HG03342 (cell line): Measurements from ENCODE around the gene COL11A1.
"Not testable (repeated sequence)": the region's sequence is repeated elsewhere in the genome, so short reads cannot be mapped to it uniquely, and the experiment has no call there.

Experiments
- ATAC-seq: cut with Tn5 transposase; IDR thresholded peaks from one replicate; pipeline ENCODE4 v1.9.1; 2021; ENCODE audit warnings: mild to moderate bottlenecking, moderate library complexity; ENCODE audit not compliant: unreplicated experiment

COL11A1 gene

GRCh38 chr1:103108376-103109150, at the start of gene COL11A1:
Gene COL11A1 (minus strand): TSS chr1:103108522. CDS start chr1:103108178, 344 bp downstream.
- no peak for ATAC-seq

DNA sequence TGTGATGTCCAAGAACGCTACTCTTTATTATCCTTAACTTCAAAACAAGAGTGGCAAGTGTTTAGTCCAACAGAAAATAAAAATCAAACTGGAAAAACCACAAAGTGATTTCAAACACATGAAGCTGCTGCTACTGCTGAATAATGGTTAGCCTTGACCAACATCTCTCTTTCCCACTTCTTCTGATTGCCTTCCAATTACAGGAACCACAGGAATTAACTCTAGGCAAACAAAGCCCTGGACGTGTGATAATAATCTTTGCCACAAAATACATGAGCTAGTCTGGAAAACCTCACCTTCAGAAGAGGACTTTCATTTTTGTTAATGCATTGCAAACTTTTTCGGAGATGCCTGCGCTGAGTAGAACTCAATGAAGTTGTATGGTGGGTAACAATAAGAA, 48.6 kb upstream of the COL11A1 start:
- ATAC-seq, result no peak

DNA sequence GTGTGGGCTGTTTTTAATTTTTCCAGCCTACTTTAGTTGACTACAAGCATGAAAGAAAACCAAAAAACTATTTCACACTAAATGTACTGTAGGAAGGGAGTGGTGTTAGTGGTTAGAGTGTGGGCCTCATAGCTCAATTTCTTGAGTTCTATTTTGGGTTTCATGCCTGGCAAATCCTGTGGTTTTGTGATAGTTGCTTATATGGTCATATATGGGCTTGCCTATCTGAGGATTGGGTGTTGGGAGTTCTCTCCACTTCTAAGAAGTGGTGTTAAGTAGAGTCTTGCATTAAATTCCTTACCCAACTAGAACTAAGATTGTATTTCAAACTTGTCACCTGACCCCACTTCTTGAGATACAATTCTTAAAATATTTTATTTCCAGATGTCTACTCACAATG, 37.8 kb upstream of the COL11A1 start:
- ATAC-seq, result no peak

DNA sequence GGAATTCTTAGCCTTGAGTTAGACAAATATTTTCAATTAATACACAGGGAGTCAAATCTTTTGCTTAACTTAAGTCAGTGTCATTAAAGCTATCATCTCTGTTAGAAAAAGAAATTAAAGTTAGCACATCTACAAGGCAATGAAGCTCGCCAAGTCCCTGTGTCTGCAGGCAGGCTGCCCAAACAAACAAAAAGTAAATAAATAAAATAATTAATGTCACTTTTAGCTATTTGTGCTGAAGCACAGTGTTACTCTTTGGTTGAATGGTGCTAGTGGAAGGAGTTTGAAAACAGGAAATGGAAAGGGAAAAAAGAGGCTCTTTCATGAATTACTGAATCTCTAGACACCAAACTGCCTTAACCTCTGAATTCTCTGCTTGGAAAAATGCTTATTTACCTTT, 37.1 kb upstream of the COL11A1 start:
- no peak for ATAC-seq

GRCh38 chr1:103144681-103145080, 36.4 kb upstream of the COL11A1 start:
- ATAC-seq, result no peak

GRCh38 chr1:103142461-103142860, 34.1 kb upstream of the COL11A1 start:
- no peak for ATAC-seq

DNA sequence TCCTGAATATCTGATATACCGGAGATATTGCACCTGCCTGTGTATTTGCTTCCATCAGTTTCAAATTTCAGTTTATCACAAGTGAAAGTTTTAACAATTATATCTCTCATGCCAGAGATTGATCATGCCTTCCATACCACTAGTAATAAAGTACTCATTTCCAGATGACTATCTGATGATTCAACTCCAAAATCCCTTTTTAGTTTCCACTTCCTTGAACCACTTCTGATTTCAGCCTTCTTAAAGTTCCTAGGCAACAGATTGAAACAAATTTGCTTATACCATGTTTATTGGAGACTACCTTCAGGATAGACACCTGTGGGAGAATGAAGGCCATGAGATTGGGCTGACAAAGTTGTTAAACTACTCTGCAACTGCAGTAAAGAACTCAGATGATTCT, 21.5 kb upstream of the COL11A1 start:
- no peak for ATAC-seq

GRCh38 chr1:103129255-103129654, 20.9 kb upstream of the COL11A1 start:
- ATAC-seq, result no peak

DNA sequence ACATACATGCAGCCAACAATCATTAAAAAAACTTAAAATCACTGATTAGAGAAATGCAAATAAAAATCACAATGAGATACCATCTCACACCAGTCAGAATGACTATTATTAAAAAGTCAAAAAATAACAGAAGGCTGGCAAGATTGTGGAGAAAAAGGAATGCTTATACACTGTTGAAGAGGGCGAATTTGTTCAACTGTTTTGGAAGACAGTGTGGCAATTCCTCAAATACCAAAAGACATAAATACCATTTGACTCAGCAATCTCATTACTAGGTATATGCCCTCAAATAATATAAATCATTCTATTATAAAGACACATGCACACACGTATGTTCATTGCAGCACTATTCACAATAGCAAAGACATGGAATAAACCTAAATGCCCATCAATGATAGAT, 19.9 kb upstream of the COL11A1 start:
- ATAC-seq, result not testable (repeated sequence)

DNA sequence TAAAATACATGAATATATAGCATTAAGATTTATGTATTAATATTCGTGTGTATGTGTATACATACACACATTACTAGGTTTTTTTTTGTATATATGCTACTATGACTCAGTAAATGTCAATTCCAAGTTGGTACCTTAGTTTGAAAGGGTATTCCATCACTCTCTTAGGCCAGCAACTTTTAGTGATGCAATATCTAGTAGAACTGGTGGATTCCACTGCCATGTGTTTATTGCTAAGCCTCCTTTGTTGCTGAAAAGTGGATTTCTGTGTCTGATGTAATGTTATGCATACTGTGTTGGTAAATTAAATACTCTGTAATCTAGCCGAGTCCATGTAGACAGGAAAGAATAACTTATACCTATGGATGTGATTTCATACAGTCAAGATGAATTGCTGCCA, 16.9 kb upstream of the COL11A1 start:
- no peak for ATAC-seq

GRCh38 chr1:103122983-103123720, 14.8 kb upstream of the COL11A1 start:
- ATAC-seq, result no peak

- no peak for ATAC-seq
Observed at GRCh38 chr1:103120981-103121380, 12.7 kb upstream of the COL11A1 start.

- ATAC-seq, result no peak
Observed at GRCh38 chr1:103112546-103112945, 4.2 kb upstream of the COL11A1 start.

GRCh38 chr1:103111926-103112325, 3.6 kb upstream of the COL11A1 start:
- ATAC-seq, result no peak

GRCh38 chr1:103110701-103111100, 2.4 kb upstream of the COL11A1 start:
- ATAC-seq, result no peak

GRCh38 chr1:103109311-103109920, 1.1 kb upstream of the COL11A1 start:
- no peak for ATAC-seq

DNA sequence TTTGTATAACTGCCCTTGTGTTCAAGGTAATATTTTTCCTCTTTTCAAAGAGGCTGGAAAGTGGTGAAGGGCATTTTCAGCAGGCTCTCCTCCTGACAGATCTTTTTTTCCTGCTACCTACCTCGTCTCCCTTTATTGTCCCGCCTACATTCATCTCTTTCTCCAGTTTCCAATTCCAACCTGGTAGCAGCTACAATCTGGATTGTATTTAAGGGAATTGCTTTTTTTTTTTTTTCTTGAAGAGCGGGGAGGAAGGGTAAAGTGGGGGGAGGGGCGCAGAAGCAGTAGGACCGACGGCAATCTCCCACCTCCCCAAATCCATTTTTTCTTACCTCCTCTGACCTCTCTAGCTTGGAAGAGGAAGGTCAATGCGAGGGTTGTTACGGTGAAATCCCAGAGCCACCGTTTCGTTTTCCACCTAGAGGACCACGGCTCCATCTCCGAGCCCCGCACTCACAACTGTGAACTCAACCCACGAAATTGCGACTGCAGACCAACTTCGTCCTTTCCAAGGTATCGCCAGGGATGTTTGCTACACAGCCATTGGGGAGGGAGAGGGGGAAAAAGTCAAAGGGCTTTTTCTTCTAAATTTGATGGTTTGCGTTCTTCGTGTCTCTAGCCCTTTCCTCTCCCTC, 464 bp downstream of the COL11A1 start:
- ATAC-seq, result no peak

GRCh38 chr1:103106426-103107341, 1.6 kb downstream of the COL11A1 start:
- ATAC-seq, result peak; percentile 76

- no peak for ATAC-seq
Observed at GRCh38 chr1:103101399-103101798, 6.9 kb downstream of the COL11A1 start.

GRCh38 chr1:103089221-103089620, 19.1 kb downstream of the COL11A1 start:
- no peak for ATAC-seq
